Fibroblast of the aortic adventitia (primary cell): ENCODE results near the gene ZNF341. TPM values are rescaled to one million over a fixed set of nuclear protein-coding genes. Genes with fewer than 3 reads are reported as not detected.

Experiments
- DNase-seq: peaks from one replicate; pipeline ENCODE4 v3.0.0-alpha.2; 2010; ENCODE audit warnings: low read depth
- H3K4me3 ChIP-seq: 2 replicates; pipeline ENCODE4 v1.5.1; 2011; ENCODE audit warnings: low read depth, mild to moderate bottlenecking, control low read depth, low read length, moderate library complexity
- CTCF ChIP-seq: IDR thresholded peaks from 2 replicates; pipeline ENCODE4 v1.5.1; 2011; ENCODE audit warnings: mild to moderate bottlenecking, low read length, control low read depth, inconsistent platforms; ENCODE audit not compliant: insufficient read depth
- total RNA-seq: library from RNA; depleted of rRNA; stranded (reverse); fragments of >200 nt; gene quantifications from 2 replicates; pipeline ENCODE4 v1.2.3, GENCODE V29; 2012; ENCODE audit warnings: low replicate concordance

ZNF341 gene
- total RNA-seq, 1 donor, result 1.5 TPM

GRCh38 chr20:33730946-33731692, 677 bp upstream of the ZNF341 start:
- TF ChIP-seq CTCF, result no peak
- no peak for DNase-seq
- H3K4me3 ChIP-seq, result peak overlapping the region; percentile 70

- no peak for TF ChIP-seq CTCF
- H3K4me3 ChIP-seq, result peak overlapping the region; percentile 71
- DNase-seq, result peak; percentile 78
Measured at GRCh38 chr20:33732166-33732970, 572 bp downstream of the ZNF341 start.

- no peak for TF ChIP-seq CTCF
- DNase-seq, result peak; percentile 81
- no peak overlapping the region for H3K4me3 ChIP-seq
Measured at GRCh38 chr20:33733654-33734576, 2.1 kb downstream of the ZNF341 start.

GRCh38 chr20:33736962-33737361, 5.2 kb downstream of the ZNF341 start:
- no peak for TF ChIP-seq CTCF

GRCh38 chr20:33739493-33739892, 7.7 kb downstream of the ZNF341 start:
- no peak for DNase-seq
- no peak for TF ChIP-seq CTCF
- H3K4me3 ChIP-seq, result no peak overlapping the region

More at GRCh38 chr20:33736962-33737361, 5.2 kb downstream of the ZNF341 start:
- no peak overlapping the region for H3K4me3 ChIP-seq
- DNase-seq, result no peak

GRCh38 chr20:33740189-33740588, 8.4 kb downstream of the ZNF341 start:
- DNase-seq, result no peak
- TF ChIP-seq CTCF, result no peak
- H3K4me3 ChIP-seq, result no peak overlapping the region
